Renal cortex interstitium (tissue), 11 donors: Measurements from ENCODE around the gene SCFD2. TPM values are rescaled to one million over a fixed set of nuclear protein-coding genes. Genes with fewer than 3 reads are reported as not detected.

Experiments used
- DNase-seq, 11 donors: peaks; one replicate each; pipeline ENCODE4 v3.0.0-alpha.2; 2013; ENCODE audit warnings: low read depth in 9 of 11, low spot score in 4 of 11; ENCODE audit errors: extremely low read depth in 1 of 11
- polyA plus RNA-seq, 3 donors: library from polyadenylated mRNA; unstranded; fragments of 120-200 nt; gene quantifications; one replicate each; pipeline ENCODE4 v1.2.1, GENCODE V29; 2013; ENCODE audit not compliant: insufficient read length in 3 of 3

The SCFD2 gene
- polyA plus RNA-seq, 3 donors, result 12.0 to 13.7 (median 13.5) TPM

DNA sequence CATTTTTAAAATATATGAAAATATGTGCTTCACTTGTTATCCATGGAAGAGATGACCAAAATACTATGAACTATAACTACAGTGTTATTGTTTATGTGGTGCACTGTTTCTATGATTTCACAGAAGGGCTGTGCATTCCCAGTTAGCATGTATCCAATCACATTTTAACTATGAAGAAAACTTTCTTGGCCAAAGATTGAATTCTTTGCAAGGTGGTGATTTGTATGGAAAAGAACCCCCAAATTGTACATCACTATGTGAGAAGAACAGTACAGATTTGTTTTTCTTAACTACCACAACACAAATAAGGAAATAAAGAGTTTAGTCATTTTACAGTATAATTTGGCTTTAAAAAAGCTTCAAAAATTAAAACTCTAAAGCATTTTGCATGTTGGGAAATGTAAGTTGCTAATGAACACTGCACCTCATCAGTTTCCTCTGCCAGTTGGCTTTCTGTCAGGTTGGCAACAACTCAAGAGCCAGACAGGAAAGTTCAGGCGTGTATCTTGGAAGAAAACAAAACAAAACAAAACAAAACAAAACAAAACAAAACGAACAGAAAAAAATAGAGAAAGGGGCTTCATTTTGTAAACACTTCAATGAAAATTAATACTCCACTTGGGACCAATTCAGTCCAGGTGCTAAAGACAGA is 237.0 kb downstream of the SCFD2 start:
- no peak for DNase-seq

DNA sequence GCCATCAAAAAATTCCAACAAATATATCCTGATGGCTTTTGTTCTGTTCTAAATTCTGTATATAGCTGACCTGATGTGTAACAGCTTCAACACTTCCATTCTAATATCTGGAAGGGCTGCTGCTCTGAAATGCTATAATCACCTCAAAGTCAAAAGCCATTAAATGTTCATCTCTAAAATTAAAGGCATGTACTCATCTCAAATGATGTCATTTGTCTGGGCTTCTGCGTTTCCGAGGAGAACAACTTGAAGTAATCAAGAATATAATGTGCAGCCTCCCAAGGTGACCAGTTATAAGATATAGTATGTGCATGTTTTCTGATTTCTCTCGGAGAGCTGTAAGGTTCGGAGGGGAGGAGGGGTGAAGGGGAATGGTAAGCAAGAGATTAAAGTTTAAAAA is 237.6 kb downstream of the SCFD2 start:
- no peak for DNase-seq

DNA sequence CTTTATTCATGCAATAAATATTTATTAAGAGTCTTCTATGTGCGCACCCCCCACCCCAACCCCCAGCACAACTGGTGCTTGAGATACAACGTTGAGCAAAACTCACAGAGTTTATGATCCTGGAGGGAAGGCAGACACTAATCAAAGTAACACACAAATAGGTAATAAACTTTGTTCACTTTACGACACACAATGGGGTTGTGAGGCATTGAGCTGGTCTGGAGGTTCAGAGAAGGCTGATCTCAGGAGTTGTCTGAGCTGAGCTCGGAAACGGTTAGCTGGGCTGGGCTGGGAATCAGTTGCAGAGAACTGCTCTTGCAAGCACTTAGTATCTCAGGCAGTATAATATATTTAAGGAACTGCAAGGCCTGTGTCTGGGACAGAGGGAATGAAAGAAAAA is 238.5 kb downstream of the SCFD2 start:
- DNase-seq, result no peak

DNA sequence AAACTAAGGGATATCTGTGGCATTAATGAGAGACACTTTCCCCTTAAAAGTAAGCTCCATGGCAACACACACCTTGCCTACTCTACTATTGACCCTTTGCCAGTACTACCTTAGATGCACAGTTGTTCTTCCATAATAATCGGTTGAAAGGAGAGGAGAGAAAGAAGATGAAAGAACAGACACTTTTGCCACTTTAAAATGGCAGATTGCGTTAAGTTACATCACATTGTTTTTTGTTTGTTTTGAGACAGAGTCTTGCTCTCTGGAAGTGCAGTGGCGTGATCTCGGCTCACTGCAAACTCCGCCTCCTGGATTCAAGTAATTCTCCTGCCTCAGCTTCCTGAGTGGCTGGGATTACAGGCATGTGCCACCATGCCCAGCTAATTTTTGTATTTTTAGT is 239.8 kb downstream of the SCFD2 start:
- no peak for DNase-seq

DNA sequence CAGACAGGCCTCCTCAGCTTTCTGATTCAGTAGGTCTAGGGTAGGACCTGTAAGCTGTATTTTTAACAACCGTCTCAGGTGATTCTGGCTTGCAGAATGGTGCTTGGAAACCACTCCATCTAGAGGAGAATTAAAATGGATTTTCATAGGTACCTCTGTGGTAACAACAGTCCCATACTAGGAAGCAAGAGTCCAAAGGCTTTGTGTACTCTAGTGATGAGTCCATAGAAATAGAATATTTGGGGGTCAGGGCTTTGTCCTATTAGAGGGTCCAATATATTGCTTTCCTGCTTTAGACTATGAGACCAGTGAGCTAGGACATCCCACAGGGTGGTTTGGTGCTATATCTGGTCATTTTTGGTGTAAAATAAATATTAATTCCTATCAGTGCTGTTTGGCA is 242.0 kb downstream of the SCFD2 start:
- no peak for DNase-seq

DNA sequence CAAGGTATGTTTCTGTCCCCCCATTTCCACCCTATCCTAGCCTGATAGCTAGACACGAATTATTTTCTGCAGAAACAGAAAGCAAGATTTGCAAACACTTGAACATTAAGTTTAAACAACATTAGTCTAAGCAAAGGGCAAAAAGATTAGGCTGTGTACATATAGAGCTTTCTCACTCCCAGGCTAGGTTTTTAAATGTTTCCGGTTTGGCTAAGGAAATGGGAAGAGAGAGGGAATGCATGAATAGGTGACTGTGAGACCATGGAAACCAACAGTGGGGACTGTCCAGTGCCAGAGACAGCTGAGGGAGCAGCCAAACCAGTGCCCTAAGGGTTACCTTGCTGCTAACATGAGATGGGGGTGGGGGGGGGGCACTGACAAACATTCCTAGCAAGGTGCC is 242.7 kb downstream of the SCFD2 start:
- DNase-seq, result no peak

DNA sequence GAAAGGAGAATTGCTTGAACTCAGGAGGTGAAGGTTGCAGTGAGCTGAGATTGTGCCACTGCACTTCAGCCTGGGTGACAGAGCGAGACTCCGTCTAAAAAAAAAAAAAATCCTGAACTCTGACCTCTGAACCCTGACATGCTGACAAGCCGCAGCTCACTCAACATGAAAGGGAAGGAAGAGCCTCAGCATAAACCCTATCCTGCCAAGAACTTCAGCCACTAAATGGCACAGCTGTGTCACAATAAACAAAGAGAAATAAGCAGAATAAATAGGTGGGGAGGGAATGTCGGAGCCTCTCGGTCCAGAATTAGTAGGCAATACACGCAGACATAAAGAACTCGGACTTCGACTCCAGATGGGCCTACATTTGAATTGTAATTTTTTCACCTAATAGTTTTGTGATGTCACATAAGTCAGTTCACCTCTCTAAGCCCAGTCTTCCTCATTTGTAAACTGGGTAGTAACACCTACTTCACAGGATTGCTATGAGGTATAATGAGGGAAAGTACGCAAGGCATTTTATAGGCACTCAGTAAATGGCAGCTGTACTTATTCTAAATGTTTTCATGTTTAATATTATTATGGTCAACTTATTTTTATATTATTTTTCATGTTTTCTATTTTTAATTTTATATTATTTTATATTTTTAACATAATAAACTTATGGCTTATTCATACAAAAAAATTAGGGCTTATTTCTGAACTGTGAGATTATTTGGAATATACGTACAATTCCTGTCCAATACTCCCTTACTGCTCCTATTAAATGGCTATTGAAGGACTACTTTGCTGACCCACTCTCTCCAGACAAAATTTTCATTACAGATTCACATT is 243.4 kb downstream of the SCFD2 start:
- no peak for DNase-seq

DNA sequence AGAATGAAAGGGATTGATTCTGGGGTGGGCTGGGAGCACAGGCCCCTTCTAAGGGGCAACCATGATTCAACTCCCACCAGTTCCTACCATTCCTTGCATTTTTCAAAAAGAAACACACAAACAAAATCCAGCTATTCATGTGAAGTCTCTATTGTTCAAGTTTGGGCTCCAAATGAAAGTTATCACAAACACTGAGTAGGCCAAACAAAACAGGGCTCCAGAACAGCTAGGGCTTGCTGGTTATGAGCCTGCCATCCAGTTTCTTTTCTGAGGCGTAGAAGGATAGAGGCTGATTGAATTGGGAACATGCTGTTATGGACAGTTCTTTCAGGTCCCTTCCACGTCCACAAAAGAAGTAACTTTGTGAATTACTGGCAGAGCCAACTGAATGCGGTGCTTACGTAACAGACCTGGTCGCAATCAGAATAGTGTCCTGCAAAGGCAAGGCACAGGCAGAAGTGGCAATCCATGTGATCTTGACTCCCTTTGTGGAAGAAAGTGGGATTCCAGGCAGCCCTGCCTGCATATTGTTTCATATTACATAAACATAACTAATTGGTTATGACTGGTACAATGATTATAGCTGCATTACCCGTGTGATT is 244.5 kb downstream of the SCFD2 start:
- no peak for DNase-seq

DNA sequence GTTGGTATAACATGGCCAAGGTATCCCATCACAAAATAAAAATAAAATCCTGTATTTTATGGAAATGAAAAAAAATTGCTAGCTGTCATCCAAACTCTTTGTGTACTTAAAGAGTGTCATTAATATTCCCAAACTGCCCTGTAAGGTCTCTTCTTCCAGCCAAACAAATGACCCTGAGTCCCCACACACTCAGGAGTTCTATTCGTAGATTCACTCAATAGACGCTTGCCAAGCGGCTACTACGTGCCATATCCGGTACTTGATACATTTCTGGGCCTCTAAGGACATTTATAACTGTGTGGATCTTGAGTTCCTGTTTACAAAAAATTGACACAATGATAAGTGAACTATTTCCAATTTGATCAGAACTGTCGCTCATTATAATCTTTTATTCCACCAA is 245.1 kb downstream of the SCFD2 start:
- DNase-seq, result no peak

DNA sequence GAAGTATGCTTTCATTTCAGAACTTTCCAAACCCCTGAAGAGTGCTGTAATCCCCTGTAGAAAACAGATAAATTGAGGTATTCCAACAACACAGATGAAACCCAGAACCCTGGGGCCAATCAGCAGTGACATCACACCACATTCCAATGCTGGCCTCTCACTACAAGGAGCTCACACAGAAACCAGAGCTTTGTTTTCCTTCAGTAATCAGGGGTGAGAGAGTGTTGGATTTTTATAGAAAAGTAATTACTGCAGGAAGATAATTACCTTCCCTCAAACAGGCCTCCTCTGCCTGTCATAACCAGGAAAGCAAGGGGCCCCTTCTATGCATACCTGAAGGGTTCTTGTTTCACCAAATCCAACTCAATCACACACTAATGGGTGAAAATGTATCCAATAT is 246.2 kb downstream of the SCFD2 start:
- DNase-seq, result peak in 7 of 11 donors; percentile 15 to 49 (median 35)

DNA sequence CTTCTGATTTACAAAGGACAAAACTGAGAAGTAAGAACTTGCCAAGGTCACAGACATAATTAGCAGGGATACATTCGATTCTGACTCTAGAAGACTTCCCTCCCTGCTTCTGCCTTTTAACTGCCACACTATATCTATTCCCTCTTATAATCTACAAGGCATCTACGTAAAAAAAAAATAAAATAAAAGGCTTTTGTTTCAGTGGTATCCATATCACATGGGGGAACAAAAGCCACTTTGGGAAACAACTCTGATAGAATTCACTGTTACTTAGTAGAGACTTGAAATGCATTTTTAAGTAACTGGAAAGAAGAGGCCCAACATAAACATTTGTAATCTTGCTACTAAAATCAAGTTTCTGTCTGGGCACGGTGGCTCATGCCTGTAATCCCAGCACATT is 247.2 kb downstream of the SCFD2 start:
- no peak for DNase-seq

DNA sequence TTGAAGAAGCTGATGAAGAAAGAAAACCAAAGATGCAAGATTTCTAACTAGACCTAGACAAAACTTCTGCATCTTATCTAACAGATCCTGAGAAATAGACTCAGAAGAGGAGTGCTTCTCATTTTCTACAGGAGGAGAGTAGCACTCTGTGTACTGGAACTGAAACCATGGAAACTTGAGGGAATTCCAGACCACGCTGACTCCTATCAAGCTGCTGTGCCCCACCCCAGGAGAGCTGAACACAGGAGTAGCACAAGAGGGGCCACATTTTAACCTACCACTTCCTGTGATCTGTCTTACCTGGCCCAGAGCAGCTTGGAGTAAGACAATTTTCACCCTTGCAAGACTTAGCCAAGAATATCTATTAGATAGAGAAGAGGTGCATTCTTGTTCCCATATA is 248.9 kb downstream of the SCFD2 start:
- no peak for DNase-seq

DNA sequence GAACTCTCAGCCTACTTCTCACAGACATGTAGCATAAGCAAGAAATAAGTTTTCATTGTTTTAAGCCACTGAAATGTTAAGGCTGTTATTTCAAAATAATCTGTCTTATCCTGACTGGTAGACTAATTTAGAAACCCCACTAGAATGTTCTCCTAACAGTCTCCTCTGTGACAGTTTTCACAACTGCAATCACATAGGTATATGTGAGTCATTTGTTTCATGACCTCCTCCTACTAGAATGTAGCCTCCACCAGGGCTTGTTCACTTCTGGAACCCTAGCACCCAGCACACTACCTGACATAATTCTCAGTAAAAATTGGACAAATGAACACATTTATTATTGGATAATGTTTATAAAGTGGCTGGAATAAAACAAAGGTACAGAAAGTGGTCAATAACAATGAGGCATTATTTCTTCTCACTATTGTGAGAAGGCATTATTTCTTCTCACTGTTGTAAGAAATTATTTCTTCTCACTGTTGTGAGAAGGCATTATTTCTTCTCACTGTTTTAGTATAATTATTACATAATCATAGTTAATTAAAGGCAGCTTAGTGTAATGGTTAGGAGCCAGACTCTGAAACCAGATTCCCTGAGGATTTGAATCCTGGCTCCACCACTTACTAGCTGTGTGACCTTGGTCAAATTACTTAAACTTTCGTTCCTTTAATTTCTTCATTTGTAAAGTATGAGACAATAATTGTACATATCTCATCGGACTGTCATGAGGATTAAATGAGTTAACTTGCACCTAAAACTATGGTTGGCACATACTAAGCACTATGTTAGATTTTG is 252.2 kb downstream of the SCFD2 start:
- no peak for DNase-seq

DNA sequence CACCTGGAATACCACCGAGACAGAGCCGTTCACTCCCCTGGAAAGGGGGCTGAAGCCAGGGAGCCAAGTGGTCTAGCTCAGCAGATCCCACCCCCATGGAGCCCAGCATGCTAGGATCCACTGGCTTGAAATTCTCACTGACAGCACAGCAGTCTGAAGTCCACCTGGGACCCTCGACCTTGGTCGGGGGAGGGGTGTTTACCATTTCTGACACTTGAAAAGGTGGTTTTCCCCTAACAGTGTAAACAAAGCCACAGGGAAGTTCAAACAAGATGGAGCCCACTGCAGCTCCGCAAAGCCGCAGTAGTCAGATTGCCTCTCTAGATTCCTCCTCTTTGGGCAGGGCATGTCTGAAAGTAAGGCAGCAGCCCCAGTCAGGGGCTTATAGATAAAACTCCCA is 260.5 kb downstream of the SCFD2 start:
- no peak for DNase-seq

DNA sequence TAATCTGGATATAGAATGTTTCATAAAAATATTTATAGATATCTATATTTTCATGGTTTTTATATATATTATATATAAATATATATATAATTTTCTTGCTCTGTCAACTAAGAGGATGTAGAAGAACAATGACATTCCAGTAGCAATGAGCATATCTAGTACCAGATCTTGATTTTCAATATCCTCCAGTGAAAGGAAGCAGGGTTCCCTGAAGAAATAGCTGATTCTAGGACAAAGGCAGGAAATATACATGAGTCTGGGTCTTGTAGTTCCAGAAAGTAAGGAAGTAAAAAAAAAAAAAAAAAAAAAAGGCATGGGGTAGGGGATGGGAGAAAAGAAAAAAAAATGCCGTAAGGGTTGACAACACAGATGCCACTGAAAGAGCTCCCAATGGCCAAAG is 262.4 kb downstream of the SCFD2 start:
- no peak for DNase-seq

DNA sequence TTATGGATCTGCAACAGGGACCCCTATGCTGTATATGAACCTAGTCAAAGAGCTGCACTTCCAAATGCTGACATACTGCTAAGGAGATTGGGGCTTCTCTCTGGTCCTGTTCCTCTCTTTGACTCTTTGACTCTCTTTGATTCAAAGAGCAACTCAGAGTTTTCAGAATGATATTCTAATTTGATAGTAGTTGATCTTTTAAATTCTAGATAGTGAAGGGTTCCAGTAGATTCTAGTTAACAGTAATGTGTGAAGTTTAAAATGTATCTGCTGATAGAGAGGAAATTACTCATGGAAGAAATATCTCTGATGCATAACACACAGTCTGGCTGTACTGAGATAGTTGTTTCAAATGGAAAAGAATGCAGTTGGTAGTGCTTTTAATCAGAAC is 264.7 kb downstream of the SCFD2 start:
- no peak for DNase-seq

DNA sequence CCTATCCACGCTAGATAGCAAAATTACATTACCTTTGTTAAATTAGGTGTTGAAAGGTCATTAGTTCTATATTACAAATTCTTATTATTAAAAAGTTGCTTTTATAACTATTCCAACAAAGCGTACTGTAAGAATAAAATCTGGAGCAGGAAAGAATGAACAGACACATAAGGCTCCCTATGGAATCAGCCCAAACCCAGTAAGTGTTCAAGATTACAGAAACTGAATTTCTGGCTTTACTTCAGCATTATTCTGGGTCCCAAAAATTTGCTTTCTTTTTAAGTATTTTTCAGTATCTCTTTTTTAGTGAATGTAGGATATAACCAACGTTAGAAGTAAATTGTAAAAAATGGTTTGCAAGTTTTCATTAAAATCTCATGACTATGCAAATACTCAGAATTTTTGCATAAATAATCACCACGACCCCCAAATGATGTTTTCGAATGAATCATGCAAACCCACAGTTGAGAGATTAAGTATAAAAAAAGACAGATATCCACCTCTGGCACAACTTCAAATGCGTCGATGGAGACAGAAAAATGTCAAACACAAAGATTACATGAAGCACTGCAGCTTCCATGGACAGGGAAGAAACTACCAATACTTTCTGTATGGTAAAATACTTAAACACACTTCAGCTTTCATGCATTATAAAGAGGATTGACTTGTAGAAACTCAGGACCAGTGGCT is 265.2 kb downstream of the SCFD2 start:
- no peak for DNase-seq

DNA sequence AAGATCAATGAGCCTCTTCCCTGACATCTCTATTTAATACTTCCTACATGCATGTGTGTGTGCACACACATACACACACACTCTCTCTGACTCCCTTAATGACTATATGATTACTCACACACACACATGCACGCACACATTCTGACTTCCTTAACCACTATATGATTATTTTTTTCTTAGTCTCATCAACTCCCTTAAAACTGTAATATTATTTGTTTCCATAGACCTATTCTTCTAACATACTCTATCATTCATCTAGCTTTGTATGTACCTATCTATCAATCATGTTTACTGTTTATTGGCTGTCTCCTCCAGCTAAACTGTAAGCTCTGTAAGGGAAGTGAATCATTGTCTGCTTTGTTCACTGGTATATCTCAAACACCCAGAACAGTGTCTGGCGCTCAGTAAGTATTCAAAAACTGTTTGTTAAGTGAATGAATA is 267.2 kb downstream of the SCFD2 start:
- DNase-seq, result no peak

DNA sequence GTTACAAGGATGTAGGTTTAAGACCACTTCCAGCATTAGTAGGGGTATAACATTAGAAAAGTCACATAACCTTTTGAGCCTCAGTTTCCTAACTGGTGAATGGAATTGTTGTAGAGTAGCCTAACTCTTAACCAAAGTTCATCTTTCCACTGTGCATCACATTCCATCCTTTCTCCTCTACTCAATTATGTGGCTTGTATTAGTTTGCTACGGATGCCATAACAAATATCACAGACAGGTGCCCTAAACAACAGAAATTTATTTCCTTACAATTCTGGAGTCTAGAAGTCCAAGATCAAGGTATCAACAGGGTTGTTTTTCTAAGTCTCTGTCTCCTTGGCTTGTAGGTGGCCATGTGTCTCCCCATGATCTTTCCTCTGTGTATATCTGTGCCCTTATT is 271.8 kb downstream of the SCFD2 start:
- no peak for DNase-seq
